Osteoblast (primary cell): ENCODE results near the gene TEX35. TPM values are rescaled to one million over a fixed set of nuclear protein-coding genes. Genes with fewer than 3 reads are reported as not detected.

Experiments used
- DNase-seq: peaks from one replicate; pipeline ENCODE4 v3.0.0; 2011; ENCODE audit warnings: low spot score, mixed read lengths; ENCODE audit not compliant: insufficient read length; ENCODE audit errors: missing footprints
- H2AFZ ChIP-seq: 2 replicates; pipeline ENCODE4 v1.6.0; 2011; ENCODE audit warnings: mild to moderate bottlenecking, low read length
- H3K27ac ChIP-seq: 2 replicates; pipeline ENCODE4 v1.5.1; 2011; ENCODE audit warnings: mild to moderate bottlenecking, low read depth, low read length, moderate library complexity
- H3K27me3 ChIP-seq: 2 replicates; pipeline ENCODE4 v1.6.0; 2012; ENCODE audit warnings: mild to moderate bottlenecking, control low read depth, inconsistent platforms, low read length, moderate library complexity; ENCODE audit not compliant: insufficient read depth
- H3K36me3 ChIP-seq: 2 replicates; pipeline ENCODE4 v1.5.1; 2011; ENCODE audit warnings: mild to moderate bottlenecking, low read length, control low read depth, moderate library complexity; ENCODE audit not compliant: insufficient read depth
- H3K4me1 ChIP-seq: 2 replicates; pipeline ENCODE4 v1.5.1; 2011; ENCODE audit warnings: mild to moderate bottlenecking, low read length, control low read depth, moderate library complexity; ENCODE audit not compliant: insufficient read depth
- H3K4me2 ChIP-seq: 2 replicates; pipeline ENCODE4 v1.6.0; 2011; ENCODE audit warnings: mild to moderate bottlenecking, low read length; ENCODE audit not compliant: insufficient read depth
- H3K4me3 ChIP-seq: fragments of 200-600 bp; sonication (generic); 3 replicates; pipeline ENCODE4 v1.5.1; 2012; ENCODE audit warnings: mild to moderate bottlenecking, low read length, inconsistent platforms; ENCODE audit not compliant: insufficient read depth
- H3K79me2 ChIP-seq: 2 replicates; pipeline ENCODE4 v1.6.0; 2012; ENCODE audit warnings: mild to moderate bottlenecking, low read length, control low read depth, inconsistent platforms; ENCODE audit not compliant: insufficient read depth
- H3K9me3 ChIP-seq: 2 replicates; pipeline ENCODE4 v1.5.1; 2011; ENCODE audit warnings: low read depth, low read length, control low read depth
- H4K20me1 ChIP-seq: 2 replicates; pipeline ENCODE4 v1.6.0; 2012; ENCODE audit warnings: mild to moderate bottlenecking, low read length, control low read depth; ENCODE audit not compliant: insufficient read depth
- total RNA-seq: library from RNA; depleted of rRNA; stranded (reverse); fragments of >200 nt; gene quantifications from 2 replicates; pipeline ENCODE4 v1.2.3, GENCODE V29; 2012
- TF ChIP-seq, protein P1 (sequence below): IDR thresholded peaks from 2 replicates; pipeline ENCODE4 v1.5.1; 2011; ENCODE audit warnings: mild to moderate bottlenecking, low read depth, low read length, moderate library complexity; ENCODE audit errors: extremely low read depth

Gene TEX35
- total RNA-seq, 1 donor = not detected

- Histone ChIP-seq H4K20me1 (no peaks in the 10 kb centered on the region), H3K4me2 (no peak overlapping the region), H3K27me3 (no peaks in the 10 kb centered on the region), H3K36me3 (no peaks in the 10 kb centered on the region), H3K4me3 (no peak overlapping the region), H3K79me2 (no peaks in the 10 kb centered on the region), H3K4me1 (no peaks in the 10 kb centered on the region), H3K27ac (no peak overlapping the region), H2AFZ (peak overlapping the region; percentile 7), H3K9me3 (no peaks in the 10 kb centered on the region)
- TF ChIP-seq, protein P1, sequence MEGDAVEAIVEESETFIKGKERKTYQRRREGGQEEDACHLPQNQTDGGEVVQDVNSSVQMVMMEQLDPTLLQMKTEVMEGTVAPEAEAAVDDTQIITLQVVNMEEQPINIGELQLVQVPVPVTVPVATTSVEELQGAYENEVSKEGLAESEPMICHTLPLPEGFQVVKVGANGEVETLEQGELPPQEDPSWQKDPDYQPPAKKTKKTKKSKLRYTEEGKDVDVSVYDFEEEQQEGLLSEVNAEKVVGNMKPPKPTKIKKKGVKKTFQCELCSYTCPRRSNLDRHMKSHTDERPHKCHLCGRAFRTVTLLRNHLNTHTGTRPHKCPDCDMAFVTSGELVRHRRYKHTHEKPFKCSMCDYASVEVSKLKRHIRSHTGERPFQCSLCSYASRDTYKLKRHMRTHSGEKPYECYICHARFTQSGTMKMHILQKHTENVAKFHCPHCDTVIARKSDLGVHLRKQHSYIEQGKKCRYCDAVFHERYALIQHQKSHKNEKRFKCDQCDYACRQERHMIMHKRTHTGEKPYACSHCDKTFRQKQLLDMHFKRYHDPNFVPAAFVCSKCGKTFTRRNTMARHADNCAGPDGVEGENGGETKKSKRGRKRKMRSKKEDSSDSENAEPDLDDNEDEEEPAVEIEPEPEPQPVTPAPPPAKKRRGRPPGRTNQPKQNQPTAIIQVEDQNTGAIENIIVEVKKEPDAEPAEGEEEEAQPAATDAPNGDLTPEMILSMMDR = no peak
- peak; percentile 57 for DNase-seq
Measured at GRCh38 chr1:178513278-178513983, 522 bp downstream of the TEX35 start.

DNA sequence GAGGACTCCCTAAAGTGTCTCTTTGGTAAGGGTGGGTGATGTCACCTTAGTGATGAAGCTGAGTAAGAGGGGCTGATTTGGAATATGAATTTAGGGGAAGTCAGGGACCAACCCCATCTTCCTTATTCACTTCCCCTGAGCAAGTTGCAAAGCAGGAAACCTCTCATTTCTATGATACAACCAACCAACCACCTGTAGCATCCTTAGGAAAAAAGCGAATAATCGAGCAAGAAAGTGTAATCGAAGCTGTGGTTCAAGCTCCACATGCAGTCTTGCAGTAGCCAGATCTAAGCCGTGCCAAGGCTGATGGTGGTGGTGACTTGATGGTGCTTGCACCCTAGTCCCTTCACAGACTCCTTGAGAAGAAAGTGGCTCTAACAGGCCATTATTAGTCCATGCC is 3.2 kb downstream of the TEX35 start:
- Histone ChIP-seq H3K79me2 (no peaks in the 10 kb centered on the region), H3K27ac (no peak overlapping the region), H3K27me3 (no peaks in the 10 kb centered on the region), H3K4me3 (no peak overlapping the region), H3K9me3 (no peaks in the 10 kb centered on the region), H3K4me1 (no peaks in the 10 kb centered on the region), H3K36me3 (no peaks in the 10 kb centered on the region), H2AFZ (no peak overlapping the region), H4K20me1 (no peaks in the 10 kb centered on the region), H3K4me2 (no peak overlapping the region)
- DNase-seq = no peak
- TF ChIP-seq, protein P1 = no peak

GRCh38 chr1:178518894-178519293 is 6.0 kb downstream of the TEX35 start:
- no peaks in the 10 kb centered on the region for H3K4me1 ChIP-seq
- no peak for DNase-seq
- no peaks in the 10 kb centered on the region for H3K36me3 ChIP-seq
- H3K4me3 ChIP-seq = no peak overlapping the region
- H3K27me3 ChIP-seq = no peaks in the 10 kb centered on the region
- H3K9me3 ChIP-seq = no peaks in the 10 kb centered on the region
- no peak overlapping the region for H3K4me2 ChIP-seq
- TF ChIP-seq, protein P1 = no peak
- no peak overlapping the region for H3K27ac ChIP-seq
- H2AFZ ChIP-seq = no peak overlapping the region
- H4K20me1 ChIP-seq = no peaks in the 10 kb centered on the region
- H3K79me2 ChIP-seq = no peaks in the 10 kb centered on the region

GRCh38 chr1:178520803-178521202 is 7.9 kb downstream of the TEX35 start:
- TF ChIP-seq, protein P1 = no peak
- Histone ChIP-seq H3K4me1 (no peaks in the 10 kb centered on the region), H2AFZ (no peak overlapping the region), H3K79me2 (no peaks in the 10 kb centered on the region), H3K4me3 (no peak overlapping the region), H3K9me3 (no peaks in the 10 kb centered on the region), H4K20me1 (no peaks in the 10 kb centered on the region), H3K4me2 (no peak overlapping the region), H3K36me3 (no peaks in the 10 kb centered on the region), H3K27ac (no peak overlapping the region), H3K27me3 (no peaks in the 10 kb centered on the region)
- no peak for DNase-seq
